Measurements from ENCODE around the gene SETD2.

SETD2 gene

GRCh38 chr3:46994801-46995731 lies 168.8 kb downstream of the SETD2 start:
- DNase-seq = peak; percentile 22

GRCh38 chr3:46993986-46994385 lies 169.9 kb downstream of the SETD2 start:
- no peak for DNase-seq

GRCh38 chr3:46993292-46993691 lies 170.6 kb downstream of the SETD2 start:
- DNase-seq = no peak

GRCh38 chr3:46992231-46992630 lies 171.7 kb downstream of the SETD2 start:
- no peak for DNase-seq

- no peak for DNase-seq
Observed at GRCh38 chr3:46991406-46992165, 172.3 kb downstream of the SETD2 start.

- no peak for DNase-seq
Observed at GRCh38 chr3:46990573-46991374, 173.1 kb downstream of the SETD2 start.

- no peak for DNase-seq
Observed at GRCh38 chr3:46989146-46989810, 174.6 kb downstream of the SETD2 start.

- DNase-seq = no peak
Observed at GRCh38 chr3:46988616-46989015, 175.3 kb downstream of the SETD2 start.

- no peak for DNase-seq
Observed at GRCh38 chr3:46987743-46988401, 176.0 kb downstream of the SETD2 start.

- DNase-seq = no peak
Observed at GRCh38 chr3:46987319-46987742, 176.6 kb downstream of the SETD2 start.

- DNase-seq = no peak
Observed at GRCh38 chr3:46986782-46987310, 177.1 kb downstream of the SETD2 start.

- DNase-seq = no peak
Observed at GRCh38 chr3:46986055-46986730, 177.7 kb downstream of the SETD2 start.

- no peak for DNase-seq
Observed at GRCh38 chr3:46985588-46985987, 178.3 kb downstream of the SETD2 start.

GRCh38 chr3:46984591-46985459 lies 179.1 kb downstream of the SETD2 start:
- no peak for DNase-seq

- no peak for DNase-seq
Observed at GRCh38 chr3:46982546-46982945, 181.4 kb downstream of the SETD2 start.

- no peak for DNase-seq
Observed at GRCh38 chr3:46981932-46982471, 181.9 kb downstream of the SETD2 start.

GRCh38 chr3:46979958-46980497 lies 183.9 kb downstream of the SETD2 start:
- DNase-seq = no peak

- DNase-seq = peak; percentile 89
Observed at GRCh38 chr3:46978985-46979944, 184.6 kb downstream of the SETD2 start, which contains the start of gene NBEAL2. TSS of gene NBEAL2 (plus strand) at chr3:46979666. CDS start at chr3:46979862, 196 bp downstream.

Data from NCI-H2029 (cell line).